ENCODE results near the gene EXOSC2. TPM values are rescaled to one million over a fixed set of nuclear protein-coding genes. Genes with fewer than 3 reads are reported as not detected.

The EXOSC2 gene
- total RNA-seq, 1 experiment from 2014 or later: 41.0 TPM

- BruUV-seq (replicated peaks): no TSS peak
- POLR2A ChIA-PET: no interaction called here
Measured at GRCh38 chr9:130661451-130662098, 32.0 kb upstream of the EXOSC2 start.

DNA sequence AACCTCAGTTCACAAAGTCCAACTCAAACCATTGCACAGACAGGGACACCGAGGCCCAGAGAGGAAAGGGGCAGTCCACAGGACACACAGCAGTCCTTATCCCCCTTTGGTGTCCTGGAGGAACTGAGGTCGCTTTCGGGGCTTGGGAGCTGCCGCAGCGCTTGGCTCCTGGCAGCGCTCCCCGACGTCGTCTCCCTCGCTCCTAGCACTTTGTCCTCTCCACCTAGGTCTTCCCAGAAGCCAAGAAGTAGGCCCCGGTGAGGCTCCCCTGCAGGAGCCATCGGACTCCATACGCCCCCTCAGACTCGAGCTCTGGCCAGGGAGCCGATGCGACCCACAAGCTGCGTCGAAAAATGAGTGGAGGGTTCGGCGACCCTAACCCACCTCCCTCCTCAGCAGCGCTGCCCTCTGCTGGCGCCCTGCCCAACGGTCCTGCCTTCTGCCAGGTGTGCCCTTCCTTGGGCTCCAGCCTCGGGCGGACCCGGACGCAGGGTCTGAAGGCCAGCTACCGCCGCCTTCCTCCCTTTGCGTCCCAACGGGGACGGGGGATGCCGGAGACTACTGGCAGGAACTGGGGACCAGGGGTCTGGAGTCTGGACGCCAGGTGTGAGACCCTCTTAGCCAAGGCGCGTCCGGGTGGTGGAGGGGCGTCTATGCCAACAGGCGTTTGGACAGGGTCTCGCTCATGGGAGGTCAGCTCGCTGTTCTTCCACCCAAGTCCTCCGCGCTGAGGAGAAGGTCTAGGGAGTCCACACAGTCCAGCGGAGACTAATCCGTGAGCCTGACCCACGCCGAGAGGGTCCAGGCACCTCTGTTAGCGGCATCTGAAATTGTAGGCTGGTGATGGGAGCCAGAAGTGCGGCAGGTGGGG is 31.2 kb upstream of the EXOSC2 start:
- H3K27ac ChIP-seq (ENCODE audit: low read length): no peak overlapping the region
- H3K36me3 ChIP-seq (ENCODE audit: control insufficient read depth, insufficient read depth, low read length): no peaks in the 10 kb centered on the region
- in situ Hi-C loops (cut with HindIII; ENCODE audit: low pct_unique_long_range_greater_than_20kb, low sequenced_read_pairs) (no loop called here), intact Hi-C loops (cut with micrococcal nuclease; ENCODE audit: unreplicated experiment) (no loop called here)
- no peaks in the 10 kb centered on the region for H3K4me1 ChIP-seq (ENCODE audit: control insufficient read depth, insufficient read depth, low read length)
- TF ChIP-seq, protein P1, sequence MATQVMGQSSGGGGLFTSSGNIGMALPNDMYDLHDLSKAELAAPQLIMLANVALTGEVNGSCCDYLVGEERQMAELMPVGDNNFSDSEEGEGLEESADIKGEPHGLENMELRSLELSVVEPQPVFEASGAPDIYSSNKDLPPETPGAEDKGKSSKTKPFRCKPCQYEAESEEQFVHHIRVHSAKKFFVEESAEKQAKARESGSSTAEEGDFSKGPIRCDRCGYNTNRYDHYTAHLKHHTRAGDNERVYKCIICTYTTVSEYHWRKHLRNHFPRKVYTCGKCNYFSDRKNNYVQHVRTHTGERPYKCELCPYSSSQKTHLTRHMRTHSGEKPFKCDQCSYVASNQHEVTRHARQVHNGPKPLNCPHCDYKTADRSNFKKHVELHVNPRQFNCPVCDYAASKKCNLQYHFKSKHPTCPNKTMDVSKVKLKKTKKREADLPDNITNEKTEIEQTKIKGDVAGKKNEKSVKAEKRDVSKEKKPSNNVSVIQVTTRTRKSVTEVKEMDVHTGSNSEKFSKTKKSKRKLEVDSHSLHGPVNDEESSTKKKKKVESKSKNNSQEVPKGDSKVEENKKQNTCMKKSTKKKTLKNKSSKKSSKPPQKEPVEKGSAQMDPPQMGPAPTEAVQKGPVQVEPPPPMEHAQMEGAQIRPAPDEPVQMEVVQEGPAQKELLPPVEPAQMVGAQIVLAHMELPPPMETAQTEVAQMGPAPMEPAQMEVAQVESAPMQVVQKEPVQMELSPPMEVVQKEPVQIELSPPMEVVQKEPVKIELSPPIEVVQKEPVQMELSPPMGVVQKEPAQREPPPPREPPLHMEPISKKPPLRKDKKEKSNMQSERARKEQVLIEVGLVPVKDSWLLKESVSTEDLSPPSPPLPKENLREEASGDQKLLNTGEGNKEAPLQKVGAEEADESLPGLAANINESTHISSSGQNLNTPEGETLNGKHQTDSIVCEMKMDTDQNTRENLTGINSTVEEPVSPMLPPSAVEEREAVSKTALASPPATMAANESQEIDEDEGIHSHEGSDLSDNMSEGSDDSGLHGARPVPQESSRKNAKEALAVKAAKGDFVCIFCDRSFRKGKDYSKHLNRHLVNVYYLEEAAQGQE (IDR thresholded peaks at IDR 0.05; ENCODE audit: insufficient read depth in 1 of 2, low read depth in 2 of 2, low read length in 1 of 2): no peak
- no peak for TF ChIP-seq TCF7L2 (IDR thresholded peaks at IDR 0.05; ENCODE audit: low read depth, low read length)
- TF ChIP-seq POLR2AphosphoS5 (IDR thresholded peaks at IDR 0.05; ENCODE audit: low read depth, low read length): no peak
- TF ChIP-seq, protein P2, sequence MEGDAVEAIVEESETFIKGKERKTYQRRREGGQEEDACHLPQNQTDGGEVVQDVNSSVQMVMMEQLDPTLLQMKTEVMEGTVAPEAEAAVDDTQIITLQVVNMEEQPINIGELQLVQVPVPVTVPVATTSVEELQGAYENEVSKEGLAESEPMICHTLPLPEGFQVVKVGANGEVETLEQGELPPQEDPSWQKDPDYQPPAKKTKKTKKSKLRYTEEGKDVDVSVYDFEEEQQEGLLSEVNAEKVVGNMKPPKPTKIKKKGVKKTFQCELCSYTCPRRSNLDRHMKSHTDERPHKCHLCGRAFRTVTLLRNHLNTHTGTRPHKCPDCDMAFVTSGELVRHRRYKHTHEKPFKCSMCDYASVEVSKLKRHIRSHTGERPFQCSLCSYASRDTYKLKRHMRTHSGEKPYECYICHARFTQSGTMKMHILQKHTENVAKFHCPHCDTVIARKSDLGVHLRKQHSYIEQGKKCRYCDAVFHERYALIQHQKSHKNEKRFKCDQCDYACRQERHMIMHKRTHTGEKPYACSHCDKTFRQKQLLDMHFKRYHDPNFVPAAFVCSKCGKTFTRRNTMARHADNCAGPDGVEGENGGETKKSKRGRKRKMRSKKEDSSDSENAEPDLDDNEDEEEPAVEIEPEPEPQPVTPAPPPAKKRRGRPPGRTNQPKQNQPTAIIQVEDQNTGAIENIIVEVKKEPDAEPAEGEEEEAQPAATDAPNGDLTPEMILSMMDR (IDR thresholded peaks at IDR 0.05): no peak; the same call in 1 of the 2 replicates
- TF ChIP-seq SIN3A (IDR thresholded peaks at IDR 0.05; ENCODE audit: borderline replicate concordance, insufficient read depth, low read depth, low read length): no peak
- ATAC-seq: no peak
- no peak overlapping the region for H3K4me3 ChIP-seq (ENCODE audit: low read depth in 2 of 2, low read length in 2 of 2)
- no peaks in the 10 kb centered on the region for H3K9me3 ChIP-seq (ENCODE audit: control insufficient read depth, insufficient read depth, low read depth, low read length)
- POLR2A ChIA-PET: no interaction called here
- BruUV-seq (replicated peaks): no TSS peak
- H3K27me3 ChIP-seq (ENCODE audit: control insufficient read depth, insufficient read depth, low read length): peaks cover 2% of the 10 kb centered on the region; the same call in 1 of the 2 replicates
- no peak for DNase-seq (ENCODE audit: low read depth, low spot score)
- CTCF ChIA-PET: interaction anchor here (0.6 kb wide), 1 partner anchor 187 kb away, joined by 12 read pairs; no protein-coding TSS in a partner anchor

More at GRCh38 chr9:130661451-130662098, 32.0 kb upstream of the EXOSC2 start:
- peaks cover 2% of the 10 kb centered on the region; the same call in 1 of the 2 replicates for H3K27me3 ChIP-seq (ENCODE audit: control insufficient read depth, insufficient read depth, low read length)
- H3K4me1 ChIP-seq (ENCODE audit: control insufficient read depth, insufficient read depth, low read length): no peaks in the 10 kb centered on the region
- CTCF ChIA-PET: interaction anchor here (0.6 kb wide), 1 partner anchor 186 kb away, joined by 12 read pairs; no protein-coding TSS in a partner anchor
- in situ Hi-C loops (cut with HindIII; ENCODE audit: low pct_unique_long_range_greater_than_20kb, low sequenced_read_pairs) (no loop called here), intact Hi-C loops (cut with micrococcal nuclease; ENCODE audit: unreplicated experiment) (no loop called here)
- ATAC-seq (no peak), DNase-seq (ENCODE audit: low read depth, low spot score) (no peak)
- no peak overlapping the region for H3K27ac ChIP-seq (ENCODE audit: low read length)
- no peaks in the 10 kb centered on the region for H3K36me3 ChIP-seq (ENCODE audit: control insufficient read depth, insufficient read depth, low read length)
- H3K9me3 ChIP-seq (ENCODE audit: control insufficient read depth, insufficient read depth, low read depth, low read length): no peaks in the 10 kb centered on the region
- no peak for TF ChIP-seq SIN3A (IDR thresholded peaks at IDR 0.05; ENCODE audit: borderline replicate concordance, insufficient read depth, low read depth, low read length)
- no peak for TF ChIP-seq TCF7L2 (IDR thresholded peaks at IDR 0.05; ENCODE audit: low read depth, low read length)
- TF ChIP-seq, protein P1 (IDR thresholded peaks at IDR 0.05; ENCODE audit: insufficient read depth in 1 of 2, low read depth in 2 of 2, low read length in 1 of 2): no peak
- no peak overlapping the region for H3K4me3 ChIP-seq (ENCODE audit: low read depth in 2 of 2, low read length in 2 of 2)
